Panc1 (cell line): ENCODE data around the gene VASH2.

ENCODE experiments used
- POLR2AphosphoS5 ChIP-seq: IDR thresholded peaks from 2 replicates; pipeline ENCODE4 v1.6.1; 2012; ENCODE audit warnings: mild to moderate bottlenecking, low read depth, low read length, moderate library complexity
- SIN3A ChIP-seq: IDR thresholded peaks from 2 replicates; pipeline ENCODE4 v1.6.1; 2012; ENCODE audit warnings: low read depth, mild to moderate bottlenecking, low read length, moderate library complexity, borderline replicate concordance; ENCODE audit not compliant: insufficient read depth
- TCF7L2 ChIP-seq: IDR thresholded peaks from 2 replicates; pipeline ENCODE4 v1.6.1; 2011; ENCODE audit warnings: mild to moderate bottlenecking, low read depth, low read length, inconsistent platforms
- TF ChIP-seq, protein P1 (sequence below): fragments of 450-650 bp; IDR thresholded peaks from 2 replicates; pipeline ENCODE4 v1.5.1; 2017; ENCODE audit warnings: mild to moderate bottlenecking
- TF ChIP-seq, protein P2 (sequence below), 2 experiments: IDR thresholded peaks; 2 replicates each; pipeline ENCODE4 v1.6.1; 2011 to 2012; ENCODE audit warnings: low read depth in 2 of 2, control low read depth in 1 of 2, low read length in 1 of 2, mild to moderate bottlenecking in 1 of 2, moderate library complexity in 1 of 2; ENCODE audit not compliant: insufficient read depth in 1 of 2

DNA sequence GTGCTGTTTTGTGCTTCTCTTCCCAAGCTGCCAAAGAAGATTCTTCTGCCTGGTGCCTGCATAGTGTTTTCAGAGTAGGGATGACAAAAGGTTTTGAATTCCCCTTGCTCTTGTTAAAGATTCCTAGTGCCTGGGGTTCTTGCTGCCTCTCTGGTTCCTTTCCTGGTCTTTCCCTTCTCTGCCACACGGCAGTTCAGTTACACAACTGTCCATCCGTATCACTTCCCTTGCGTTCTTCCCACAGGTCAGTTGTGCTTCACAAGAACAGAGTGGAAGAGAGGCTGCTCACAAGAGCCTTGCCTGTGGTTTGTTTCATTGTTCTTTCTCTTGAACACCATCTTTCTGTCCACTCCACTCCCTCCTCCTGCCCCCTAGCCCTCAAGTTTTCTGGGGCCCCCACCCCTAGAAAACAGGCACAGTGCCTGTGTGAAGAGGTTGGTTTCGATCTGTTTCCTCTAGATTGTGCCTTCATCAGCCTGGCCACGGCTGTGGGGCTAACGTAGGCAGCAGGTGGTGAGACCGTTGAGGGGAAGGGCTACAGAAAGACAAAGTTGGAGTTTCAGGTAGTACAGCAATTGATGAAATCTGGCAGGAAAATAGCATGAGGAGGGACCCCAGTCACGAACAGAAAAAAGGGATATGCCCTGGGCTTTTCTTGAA, 5.8 kb downstream of the VASH2 start:
- TF ChIP-seq, protein P1, sequence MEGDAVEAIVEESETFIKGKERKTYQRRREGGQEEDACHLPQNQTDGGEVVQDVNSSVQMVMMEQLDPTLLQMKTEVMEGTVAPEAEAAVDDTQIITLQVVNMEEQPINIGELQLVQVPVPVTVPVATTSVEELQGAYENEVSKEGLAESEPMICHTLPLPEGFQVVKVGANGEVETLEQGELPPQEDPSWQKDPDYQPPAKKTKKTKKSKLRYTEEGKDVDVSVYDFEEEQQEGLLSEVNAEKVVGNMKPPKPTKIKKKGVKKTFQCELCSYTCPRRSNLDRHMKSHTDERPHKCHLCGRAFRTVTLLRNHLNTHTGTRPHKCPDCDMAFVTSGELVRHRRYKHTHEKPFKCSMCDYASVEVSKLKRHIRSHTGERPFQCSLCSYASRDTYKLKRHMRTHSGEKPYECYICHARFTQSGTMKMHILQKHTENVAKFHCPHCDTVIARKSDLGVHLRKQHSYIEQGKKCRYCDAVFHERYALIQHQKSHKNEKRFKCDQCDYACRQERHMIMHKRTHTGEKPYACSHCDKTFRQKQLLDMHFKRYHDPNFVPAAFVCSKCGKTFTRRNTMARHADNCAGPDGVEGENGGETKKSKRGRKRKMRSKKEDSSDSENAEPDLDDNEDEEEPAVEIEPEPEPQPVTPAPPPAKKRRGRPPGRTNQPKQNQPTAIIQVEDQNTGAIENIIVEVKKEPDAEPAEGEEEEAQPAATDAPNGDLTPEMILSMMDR, result no peak
- TF ChIP-seq POLR2AphosphoS5 (no peak), TCF7L2 (no peak), SIN3A (no peak)
- TF ChIP-seq, protein P2, sequence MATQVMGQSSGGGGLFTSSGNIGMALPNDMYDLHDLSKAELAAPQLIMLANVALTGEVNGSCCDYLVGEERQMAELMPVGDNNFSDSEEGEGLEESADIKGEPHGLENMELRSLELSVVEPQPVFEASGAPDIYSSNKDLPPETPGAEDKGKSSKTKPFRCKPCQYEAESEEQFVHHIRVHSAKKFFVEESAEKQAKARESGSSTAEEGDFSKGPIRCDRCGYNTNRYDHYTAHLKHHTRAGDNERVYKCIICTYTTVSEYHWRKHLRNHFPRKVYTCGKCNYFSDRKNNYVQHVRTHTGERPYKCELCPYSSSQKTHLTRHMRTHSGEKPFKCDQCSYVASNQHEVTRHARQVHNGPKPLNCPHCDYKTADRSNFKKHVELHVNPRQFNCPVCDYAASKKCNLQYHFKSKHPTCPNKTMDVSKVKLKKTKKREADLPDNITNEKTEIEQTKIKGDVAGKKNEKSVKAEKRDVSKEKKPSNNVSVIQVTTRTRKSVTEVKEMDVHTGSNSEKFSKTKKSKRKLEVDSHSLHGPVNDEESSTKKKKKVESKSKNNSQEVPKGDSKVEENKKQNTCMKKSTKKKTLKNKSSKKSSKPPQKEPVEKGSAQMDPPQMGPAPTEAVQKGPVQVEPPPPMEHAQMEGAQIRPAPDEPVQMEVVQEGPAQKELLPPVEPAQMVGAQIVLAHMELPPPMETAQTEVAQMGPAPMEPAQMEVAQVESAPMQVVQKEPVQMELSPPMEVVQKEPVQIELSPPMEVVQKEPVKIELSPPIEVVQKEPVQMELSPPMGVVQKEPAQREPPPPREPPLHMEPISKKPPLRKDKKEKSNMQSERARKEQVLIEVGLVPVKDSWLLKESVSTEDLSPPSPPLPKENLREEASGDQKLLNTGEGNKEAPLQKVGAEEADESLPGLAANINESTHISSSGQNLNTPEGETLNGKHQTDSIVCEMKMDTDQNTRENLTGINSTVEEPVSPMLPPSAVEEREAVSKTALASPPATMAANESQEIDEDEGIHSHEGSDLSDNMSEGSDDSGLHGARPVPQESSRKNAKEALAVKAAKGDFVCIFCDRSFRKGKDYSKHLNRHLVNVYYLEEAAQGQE (IDR thresholded peaks at IDR 0.05; ENCODE audit: insufficient read depth in 1 of 2, low read depth in 2 of 2, low read length in 1 of 2), result no peak
